PC-3 (cell line): ENCODE results near the gene COPS3. TPM values are rescaled to one million over a fixed set of nuclear protein-coding genes. Genes with fewer than 3 reads are reported as not detected.

Source experiments
- ATAC-seq: fragments of 200-7000 bp; cut with Tn5 transposase; 2 replicates; pipeline ENCODE4 v1.9.1; 2020; ENCODE audit warnings: mild to moderate bottlenecking, moderate library complexity
- BruUV-seq: library from RNA; stranded (reverse); fragments of 400-500 nt; replicated peaks from 2 replicates; lab custom pipeline; 2021; lab: Mats Ljungman, UMichigan
- CTCF ChIA-PET: fragments of 300-600 bp; sonication (Branson Sonifier 250); formaldehyde crosslinking; loops from one replicate; lab custom pipeline; 2022; ENCODE audit warnings: antibody characterized with exemption; lab: Charles Lee
- POLR2A ChIA-PET: fragments of 300-600 bp; sonication (Branson Sonifier 250); formaldehyde crosslinking; loops from one replicate; lab custom pipeline; 2022; ENCODE audit warnings: antibody characterized with exemption; ENCODE audit not compliant: unreplicated experiment; lab: Charles Lee
- DNase-seq: peaks from one replicate; pipeline ENCODE4 v3.0.0-alpha.2; 2015
- H2AFZ ChIP-seq: fragments of 300-600 bp; sonication (generic); 2 replicates; pipeline ENCODE4 v1.6.0; 2016; ENCODE audit warnings: antibody characterized with exemption, low read length
- H3F3A ChIP-seq: fragments of 300-600 bp; sonication (generic); one replicate; pipeline ENCODE4 v1.6.0; 2017; ENCODE audit warnings: antibody characterized with exemption, low read length, control low read depth, mild to moderate bottlenecking; ENCODE audit not compliant: unreplicated experiment
- H3K27ac ChIP-seq: fragments of 300-600 bp; sonication (generic); 2 replicates; pipeline ENCODE4 v1.5.1; 2016; ENCODE audit warnings: mild to moderate bottlenecking, low read length
- H3K27me3 ChIP-seq: fragments of 300-600 bp; sonication (generic); 2 replicates; pipeline ENCODE4 v1.6.1; 2016; ENCODE audit warnings: low read length, mixed read lengths
- H3K36me3 ChIP-seq: fragments of 300-600 bp; sonication (generic); 2 replicates; pipeline ENCODE4 v1.6.1; 2016; ENCODE audit warnings: low read depth, mixed run types, low read length, mixed read lengths
- H3K4me1 ChIP-seq: fragments of 300-600 bp; sonication (generic); 2 replicates; pipeline ENCODE4 v1.5.1; 2016; ENCODE audit warnings: low read length; ENCODE audit not compliant: insufficient read depth
- H3K4me2 ChIP-seq: fragments of 300-600 bp; sonication (generic); 2 replicates; pipeline ENCODE4 v1.6.0; 2016; ENCODE audit warnings: low read length
- H3K4me3 ChIP-seq: fragments of 300-600 bp; sonication (generic); 2 replicates; pipeline ENCODE4 v1.5.1; 2016; ENCODE audit warnings: mild to moderate bottlenecking, low read length, mixed read lengths
- H3K79me2 ChIP-seq: fragments of 300-600 bp; sonication (generic); 2 replicates; pipeline ENCODE4 v1.6.1; 2017; ENCODE audit warnings: low read length, mixed read lengths
- H3K9ac ChIP-seq: fragments of 300-600 bp; sonication (generic); 2 replicates; pipeline ENCODE4 v1.6.0; 2016; ENCODE audit warnings: mild to moderate bottlenecking, low read length
- H3K9me2 ChIP-seq: fragments of 300-600 bp; sonication (generic); replicated peaks from 2 replicates; pipeline ENCODE4 v1.6.1; 2016; ENCODE audit warnings: mixed run types, low read length, mixed read lengths
- H3K9me3 ChIP-seq: fragments of 300-600 bp; sonication (generic); 2 replicates; pipeline ENCODE4 v1.6.1; 2016; ENCODE audit warnings: low read length, mixed read lengths
- H4K20me1 ChIP-seq: fragments of 300-600 bp; sonication (generic); 2 replicates; pipeline ENCODE4 v1.6.1; 2016; ENCODE audit warnings: low read length, mixed read lengths
- CTCF ChIP-seq: fragments of 300-600 bp; sonication (generic); conservative IDR thresholded peaks from 2 replicates; pipeline ENCODE4 v1.5.1; 2017; ENCODE audit warnings: antibody characterized with exemption, low read depth, mild to moderate bottlenecking, low read length
- EZH2 ChIP-seq: fragments of 300-600 bp; sonication (generic); IDR thresholded peaks from one replicate; pipeline ENCODE4 v1.6.1; 2017; ENCODE audit warnings: antibody characterized with exemption, mild to moderate bottlenecking, low read length; ENCODE audit not compliant: unreplicated experiment
- EZH2phosphoT487 ChIP-seq: fragments of 300-600 bp; sonication (generic); IDR thresholded peaks from 2 replicates; pipeline ENCODE4 v1.6.1; 2018; ENCODE audit warnings: mild to moderate bottlenecking, antibody characterized with exemption, low read length, borderline replicate concordance
- intact Hi-C: fragments of 100-400 bp; cut with micrococcal nuclease; formaldehyde crosslinking; loops from 2 replicates; pipeline ENCODE4 v1.9.0; 2023
- total RNA-seq: library from RNA; depleted of rRNA; stranded (reverse); fragments of >200 nt; gene quantifications from 2 replicates; pipeline ENCODE4 v1.2.3, GENCODE V29; 2014

COPS3 gene
- total RNA-seq, 1 experiment from 2014 or later, result 205 TPM

GRCh38 chr17:17254036-17254435 is 27.0 kb downstream of the COPS3 start:
- no peaks in the 10 kb centered on the region for H3K9me3 ChIP-seq
- H3K79me2 ChIP-seq, result no peaks in the 10 kb centered on the region
- H3K4me3 ChIP-seq, result no peak overlapping the region
- H3K27ac ChIP-seq, result no peak overlapping the region
- H3K36me3 ChIP-seq, result peaks cover 60% of the 10 kb centered on the region
- no peaks in the 10 kb centered on the region for H3K27me3 ChIP-seq
- H4K20me1 ChIP-seq, result no peaks in the 10 kb centered on the region
- no peak for TF ChIP-seq EZH2
- TF ChIP-seq EZH2phosphoT487, result no peak
- TF ChIP-seq CTCF, result no peak
- no TSS peak for BruUV-seq
- H2AFZ ChIP-seq, result no peak overlapping the region
- no peak for ATAC-seq
- H3K4me2 ChIP-seq, result no peak overlapping the region
- no peaks in the 10 kb centered on the region for H3F3A ChIP-seq
- H3K9ac ChIP-seq, result no peak overlapping the region
- POLR2A ChIA-PET, result no interaction called here
- no peak for DNase-seq
- H3K9me2 ChIP-seq, result no peaks in the 10 kb centered on the region
- H3K4me1 ChIP-seq, result no peaks in the 10 kb centered on the region
- intact Hi-C loops, result no loop called here
- CTCF ChIA-PET, result no interaction called here

GRCh38 chr17:17253406-17253805 is 27.6 kb downstream of the COPS3 start:
- no peaks in the 10 kb centered on the region for H3F3A ChIP-seq
- TF ChIP-seq EZH2 (no peak), CTCF (no peak), EZH2phosphoT487 (no peak)
- H3K9me2 ChIP-seq, result no peaks in the 10 kb centered on the region
- H3K4me3 ChIP-seq, result no peak overlapping the region
- no peak overlapping the region for H3K27ac ChIP-seq
- H3K36me3 ChIP-seq, result peaks cover 60% of the 10 kb centered on the region
- DNase-seq, result no peak
- H4K20me1 ChIP-seq, result no peaks in the 10 kb centered on the region
- ChIA-PET CTCF (no interaction called here), POLR2A (no interaction called here)
- H2AFZ ChIP-seq, result no peak overlapping the region
- intact Hi-C loops, result no loop called here
- H3K4me1 ChIP-seq, result no peaks in the 10 kb centered on the region
- H3K27me3 ChIP-seq, result no peaks in the 10 kb centered on the region
- no peaks in the 10 kb centered on the region for H3K79me2 ChIP-seq
- H3K4me2 ChIP-seq, result no peak overlapping the region
- no peak for ATAC-seq
- H3K9ac ChIP-seq, result no peak overlapping the region
- BruUV-seq, result no TSS peak
- H3K9me3 ChIP-seq, result no peaks in the 10 kb centered on the region

GRCh38 chr17:17252149-17252661 is 28.8 kb downstream of the COPS3 start:
- H3K27me3 ChIP-seq, result no peaks in the 10 kb centered on the region
- no TSS peak for BruUV-seq
- no peaks in the 10 kb centered on the region for H3K9me3 ChIP-seq
- TF ChIP-seq CTCF (no peak), EZH2phosphoT487 (no peak), EZH2 (no peak)
- H2AFZ ChIP-seq, result no peak overlapping the region
- H3K4me3 ChIP-seq, result no peak overlapping the region
- H3K9me2 ChIP-seq, result no peaks in the 10 kb centered on the region
- H3K4me1 ChIP-seq, result no peaks in the 10 kb centered on the region
- no peaks in the 10 kb centered on the region for H4K20me1 ChIP-seq
- no peak for ATAC-seq
- no peak overlapping the region for H3K9ac ChIP-seq
- no peak overlapping the region for H3K27ac ChIP-seq
- H3F3A ChIP-seq, result no peaks in the 10 kb centered on the region
- CTCF ChIA-PET, result no interaction called here
- peaks cover 61% of the 10 kb centered on the region for H3K36me3 ChIP-seq
- POLR2A ChIA-PET, result no interaction called here
- H3K4me2 ChIP-seq, result no peak overlapping the region
- intact Hi-C loops, result no loop called here
- DNase-seq, result no peak
- no peaks in the 10 kb centered on the region for H3K79me2 ChIP-seq
